AG04450 (cell line): ENCODE results near the gene CPN1. TPM values are rescaled to one million over a fixed set of nuclear protein-coding genes. Genes with fewer than 3 reads are reported as not detected.
A peak's percentile ranks its signal among the peaks of the same experiment; 100 is the strongest.

Experiments
- CTCF ChIA-PET: fragments of 300-600, 350-600 bp; formaldehyde crosslinking; extraction: SDS; loops from one replicate; lab custom pipeline; 2022; ENCODE audit warnings: antibody characterized with exemption, inconsistent platforms; lab: Charles Lee
- POLR2A ChIA-PET: fragments of 350-600 bp; formaldehyde crosslinking; extraction: SDS; loops from one replicate; lab custom pipeline; 2021; ENCODE audit warnings: antibody characterized with exemption, inconsistent platforms; lab: Yijun Ruan, JAX
- DNase-seq: peaks from one replicate; pipeline ENCODE4 v3.0.0-alpha.2; 2011; ENCODE audit warnings: low read depth, low spot score
- H3K27ac ChIP-seq: one replicate; pipeline ENCODE4 v1.5.1; 2012; ENCODE audit warnings: low read depth, low read length, control low read depth
- H3K27me3 ChIP-seq: one replicate; pipeline ENCODE4 v1.6.0; 2012; ENCODE audit warnings: low read length; ENCODE audit not compliant: control insufficient read depth, insufficient read depth
- H3K4me3 ChIP-seq: 2 replicates; pipeline ENCODE4 v1.5.1; 2011; ENCODE audit warnings: mild to moderate bottlenecking, low read depth, low read length, control low read depth
- H3K9me3 ChIP-seq: 2 replicates; pipeline ENCODE4 v1.5.1; 2012; ENCODE audit warnings: low read length; ENCODE audit not compliant: control insufficient read depth, insufficient read depth
- CTCF ChIP-seq: IDR thresholded peaks from 2 replicates; pipeline ENCODE4 v1.5.1; 2011; ENCODE audit warnings: low read depth, low read length, control low read depth, inconsistent platforms
- polyA plus RNA-seq: library from polyadenylated mRNA; depleted of rRNA; stranded (reverse); fragments of >200 nt; gene quantifications from 2 replicates; pipeline ENCODE4 v1.2.3, GENCODE V29; 2011

The CPN1 gene
- polyA plus RNA-seq, 1 experiment, result not detected

DNA sequence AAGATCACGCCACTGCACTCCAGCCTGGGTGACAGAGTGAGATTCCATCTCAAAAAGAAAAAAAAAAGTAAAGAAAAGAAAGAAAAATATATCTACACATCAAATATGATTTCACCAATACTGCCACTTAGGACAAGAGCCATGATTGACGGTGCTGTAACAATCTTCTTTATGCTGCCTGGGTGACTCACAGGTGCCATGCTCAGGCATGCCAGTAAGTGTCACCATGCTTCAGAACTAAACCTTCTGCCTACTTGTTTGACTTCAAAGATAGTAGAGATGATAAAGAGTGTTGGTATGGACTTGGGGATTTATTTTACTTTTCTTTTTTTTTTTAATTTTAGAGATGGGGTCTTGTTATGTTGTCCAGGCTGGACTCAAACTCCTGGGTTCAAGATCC is 38.3 kb downstream of the CPN1 start:
- no peaks in the 10 kb centered on the region for H3K9me3 ChIP-seq
- no peak overlapping the region for H3K4me3 ChIP-seq
- DNase-seq, result no peak
- no peak for TF ChIP-seq CTCF
- CTCF ChIA-PET, result interaction anchor here (7.5 kb wide), 1 partner anchor 193 kb away, joined by 325 read pairs; no protein-coding TSS in a partner anchor
- H3K27ac ChIP-seq, result peak overlapping the region; percentile 61
- POLR2A ChIA-PET, result interaction anchor here (0.7 kb wide), 1 partner anchor 76 kb away, joined by 5 read pairs; no protein-coding TSS in a partner anchor
- no peaks in the 10 kb centered on the region for H3K27me3 ChIP-seq

DNA sequence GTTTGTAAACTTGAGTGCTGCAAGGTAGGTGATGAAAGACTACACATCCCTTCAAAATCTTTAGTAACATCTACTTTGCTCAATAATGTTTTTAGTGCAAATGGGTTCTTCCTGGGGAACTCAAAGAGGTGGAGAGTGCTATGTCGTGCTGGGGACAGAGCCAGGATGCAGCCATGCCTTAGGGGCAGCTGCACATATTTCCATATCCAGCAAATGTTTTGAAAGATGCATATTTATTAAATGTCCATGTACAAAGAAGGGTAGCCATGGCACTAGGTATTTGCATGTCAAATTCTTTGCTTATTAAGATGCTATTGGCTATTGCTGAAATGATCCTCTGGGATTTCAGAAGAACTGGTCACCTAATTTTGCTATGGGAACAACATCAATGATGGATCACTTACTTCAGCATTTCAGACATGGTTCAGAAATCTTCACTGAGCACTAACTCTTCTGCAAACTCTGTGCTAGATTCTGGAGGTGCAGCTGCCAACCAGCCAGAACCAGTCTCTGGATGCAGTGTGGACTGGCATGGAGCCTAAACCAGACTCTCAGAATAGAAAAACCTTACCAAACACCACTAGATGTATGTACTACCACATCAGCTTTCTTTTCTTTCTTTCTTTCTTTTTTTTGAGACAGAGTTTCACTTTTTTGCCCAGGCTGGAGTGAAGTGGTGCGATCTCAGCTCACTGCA is 40.2 kb downstream of the CPN1 start:
- H3K27me3 ChIP-seq, result no peaks in the 10 kb centered on the region
- no peak for TF ChIP-seq CTCF
- no peak for DNase-seq
- ChIA-PET POLR2A (interaction anchor here (1.1 kb wide), 1 partner anchor 21 kb away, joined by 3 read pairs; no protein-coding TSS in a partner anchor), CTCF (interaction anchor here (0.7 kb wide), 2 partner anchors 195 to 196 kb away, joined by 3 read pairs; no protein-coding TSS in a partner anchor)
- no peak overlapping the region for H3K4me3 ChIP-seq
- no peaks in the 10 kb centered on the region for H3K9me3 ChIP-seq
- H3K27ac ChIP-seq, result no peak overlapping the region

DNA sequence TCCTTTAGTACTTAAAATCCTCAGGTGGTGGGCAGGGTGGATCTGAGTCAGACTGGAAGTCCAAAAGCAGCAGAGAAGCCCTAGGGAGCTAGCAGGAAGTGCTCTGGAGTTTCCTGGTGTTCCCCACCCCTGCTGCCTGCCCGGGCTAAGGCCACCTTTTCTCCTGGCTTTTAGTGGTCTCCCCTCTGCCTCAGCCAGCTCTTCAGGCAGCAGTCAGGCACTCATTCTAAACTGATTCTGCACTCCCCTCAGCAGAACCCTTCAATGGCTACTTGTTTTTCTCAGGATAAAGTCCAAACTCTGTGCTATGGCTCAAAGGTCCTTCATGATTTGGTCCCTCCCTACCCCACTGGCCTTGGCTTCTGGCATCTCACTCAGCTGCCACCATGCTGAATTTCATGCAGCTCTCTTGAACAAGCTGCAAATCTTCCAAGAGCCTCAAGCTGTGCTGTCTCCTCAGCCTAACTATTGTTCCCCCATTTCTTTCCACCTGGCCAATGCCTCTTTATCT is 43.1 kb downstream of the CPN1 start:
- ChIA-PET POLR2A (no interaction called here), CTCF (interaction anchor here (0.9 to 3.3 kb wide), 2 partner anchors 29 to 193 kb away, joined by 3 to 15 read pairs; partner anchors contain the start of gene DNMBP)
- Histone ChIP-seq H3K9me3 (no peaks in the 10 kb centered on the region), H3K4me3 (no peak overlapping the region), H3K27ac (no peak overlapping the region), H3K27me3 (no peaks in the 10 kb centered on the region)
- TF ChIP-seq CTCF, result no peak
- no peak for DNase-seq

- Histone ChIP-seq H3K4me3 (no peak overlapping the region), H3K9me3 (no peaks in the 10 kb centered on the region), H3K27me3 (no peaks in the 10 kb centered on the region), H3K27ac (no peak overlapping the region)
- ChIA-PET CTCF (interaction anchor here (1.4 to 3.3 kb wide), 2 partner anchors 8 to 192 kb away, joined by 4 to 15 read pairs; no protein-coding TSS in a partner anchor), POLR2A (no interaction called here)
- TF ChIP-seq CTCF, result no peak
- no peak for DNase-seq
Observed at GRCh38 chr10:100037758-100038315, 43.8 kb downstream of the CPN1 start.

DNA sequence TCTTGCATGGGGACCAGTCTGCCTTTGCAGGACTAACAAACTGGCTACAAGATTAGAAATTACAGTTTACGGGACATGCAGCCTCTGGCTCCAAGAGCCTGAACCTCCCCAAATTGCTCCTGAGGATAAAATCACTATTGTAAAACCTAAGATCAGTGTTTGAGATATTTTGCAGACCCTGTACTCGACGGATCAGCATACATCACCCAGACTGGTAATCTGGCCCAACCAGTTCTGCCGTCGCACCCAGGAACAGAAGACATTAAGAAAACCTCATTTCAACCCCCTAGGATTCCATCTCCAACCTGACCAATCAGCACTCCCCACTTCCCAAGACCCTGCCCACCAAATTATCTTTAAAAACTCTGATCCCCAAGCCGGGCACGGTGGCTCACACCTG is 44.8 kb downstream of the CPN1 start:
- ChIA-PET POLR2A (no interaction called here), CTCF (interaction anchor here (1.4 to 3.3 kb wide), 2 partner anchors 9 to 191 kb away, joined by 4 to 15 read pairs; no protein-coding TSS in a partner anchor)
- TF ChIP-seq CTCF, result no peak
- H3K27ac ChIP-seq, result no peak overlapping the region
- no peaks in the 10 kb centered on the region for H3K27me3 ChIP-seq
- H3K4me3 ChIP-seq, result no peak overlapping the region
- no peaks in the 10 kb centered on the region for H3K9me3 ChIP-seq
- no peak for DNase-seq
